K562 (cell line): Measurements from ENCODE around the gene SLC22A3. TPM values are rescaled to one million over a fixed set of nuclear protein-coding genes. Genes with fewer than 3 reads are reported as not detected.
A peak's percentile ranks its signal among the peaks of the same experiment; 100 is the strongest.

ENCODE experiments used
- ATAC-seq: fragments of 200-7000 bp; cut with Tn5 transposase; 3 replicates; pipeline ENCODE4 v1.9.1; 2020; ENCODE audit warnings: moderate library complexity
- BruUV-seq: library from RNA; stranded (reverse); fragments of 400-500 nt; replicated peaks from 2 replicates; lab custom pipeline; 2021; lab: Mats Ljungman, UMichigan
- CTCF ChIA-PET: fragments of 300-600 bp; formaldehyde crosslinking; extraction: SDS; loops from one replicate; lab custom pipeline; 2021; ENCODE audit warnings: low intra/inter-chr PET ratio; lab: Yijun Ruan, JAX
- POLR2A ChIA-PET: fragments of 300-600, 350-650 bp; sonication (Branson Sonifier 250); formaldehyde crosslinking; extraction: SDS; loops from one replicate; lab custom pipeline; 2021; ENCODE audit warnings: antibody characterized with exemption, inconsistent platforms; lab: Yijun Ruan, JAX
- DNase-seq, 4 experiments: peaks; one replicate each; pipeline versions ENCODE4 v3.0.0 to v3.0.0-alpha.2; 2011 to 2018; ENCODE audit warnings: low spot score in 3 of 4, mixed read lengths in 3 of 4; ENCODE audit errors: extremely low read depth in 1 of 4
- FAIRE-seq: peaks from 2 replicates; lab custom pipeline; 2011; peaks lifted over from hg19 to GRCh38; lab: Jason Lieb, UNC
- H2AFZ ChIP-seq: 2 replicates; pipeline ENCODE4 v1.6.0; 2011; ENCODE audit warnings: low read depth, low read length, control low read depth, inconsistent platforms
- H3K27ac ChIP-seq: fragments of 200-600 bp; 3 replicates; pipeline ENCODE4 v1.8.0; 2011; ENCODE audit warnings: low read depth, mild to moderate bottlenecking, control low read depth, inconsistent platforms, low read length, moderate library complexity, mixed read lengths; ENCODE audit errors: extremely low read depth
- H3K27me3 ChIP-seq, 2 experiments: fragments of 300-600 bp in 1 of 2; 2 replicates in 1 of 2; 3 replicates in 1 of 2; pipeline versions ENCODE4 v1.6.0 to v1.8.0; 2011; ENCODE audit warnings: inconsistent platforms in 2 of 2, low read length in 2 of 2, mild to moderate bottlenecking in 1 of 2, mixed read lengths in 1 of 2, moderate library complexity in 1 of 2; ENCODE audit not compliant: control insufficient read depth in 2 of 2, insufficient read depth in 2 of 2
- H3K36me3 ChIP-seq: fragments of 300-600 bp; 3 replicates; pipeline ENCODE4 v1.8.0; 2011; ENCODE audit warnings: mild to moderate bottlenecking, low read length, inconsistent platforms; ENCODE audit not compliant: control insufficient read depth, insufficient read depth
- H3K4me1 ChIP-seq, 2 experiments: fragments of 200-600 bp in 1 of 2; replicated peaks in 1 of 2; 2 replicates in 1 of 2; 3 replicates in 1 of 2; pipeline versions ENCODE4 v1.5.1 to v1.8.0; 2011; ENCODE audit warnings: inconsistent platforms in 2 of 2, low read length in 2 of 2, mild to moderate bottlenecking in 1 of 2, mixed read lengths in 1 of 2, moderate library complexity in 1 of 2; ENCODE audit not compliant: control insufficient read depth in 2 of 2, insufficient read depth in 2 of 2
- H3K4me2 ChIP-seq: 2 replicates; pipeline ENCODE4 v1.6.1; 2011; ENCODE audit warnings: low read length, control low read depth, inconsistent platforms, mixed read lengths; ENCODE audit not compliant: insufficient read depth
- H3K4me3 ChIP-seq: fragments of 200-600 bp; sonication (generic), shearing (Covaris generic); 2 replicates; pipeline ENCODE4 v1.5.1; 2016; ENCODE audit warnings: control low read depth, inconsistent platforms
- H3K79me2 ChIP-seq: fragments of 200-600 bp; 3 replicates; pipeline ENCODE4 v1.8.0; 2011; ENCODE audit warnings: low read length, inconsistent platforms; ENCODE audit not compliant: control insufficient read depth, insufficient read depth
- H3K9ac ChIP-seq, 2 experiments: 2 replicates each; pipeline versions ENCODE4 v1.6.0 to v1.6.1; 2011; ENCODE audit warnings: low read depth in 2 of 2, low read length in 2 of 2, control low read depth in 1 of 2, inconsistent platforms in 1 of 2, mild to moderate bottlenecking in 1 of 2, mixed read lengths in 1 of 2; ENCODE audit not compliant: insufficient read depth in 1 of 2
- H3K9me1 ChIP-seq: one replicate; pipeline ENCODE4 v1.6.0; 2011; ENCODE audit warnings: inconsistent platforms, mild to moderate bottlenecking, low read length, moderate library complexity; ENCODE audit not compliant: control insufficient read depth, insufficient read depth
- H3K9me3 ChIP-seq: replicated peaks from 2 replicates; pipeline ENCODE4 v1.5.1; 2011; ENCODE audit warnings: low read depth, low read length, inconsistent platforms; ENCODE audit not compliant: control insufficient read depth, insufficient read depth
- H4K20me1 ChIP-seq: replicated peaks from 2 replicates; pipeline ENCODE4 v1.6.1; 2011; ENCODE audit warnings: low read length, inconsistent platforms, mixed read lengths; ENCODE audit not compliant: control insufficient read depth, insufficient read depth
- ETV5 ChIP-seq: sonication (generic); formaldehyde crosslinking; IDR thresholded peaks from 2 replicates; pipeline ENCODE4 v1.4.0; 2020; ENCODE audit warnings: low read depth, mild to moderate bottlenecking, missing genetic modification reagents
- HMG20A ChIP-seq: fragments of 450-650 bp; formaldehyde crosslinking; conservative IDR thresholded peaks from 2 replicates; pipeline ENCODE4 v1.4.0; 2020; ENCODE audit warnings: mild to moderate bottlenecking, mixed read lengths
- HOXB6 ChIP-seq: fragments of 250-450 bp; sonication (Bioruptor Pico); IDR thresholded peaks from 2 replicates; pipeline ENCODE4 v1.5.1; 2022; ENCODE audit warnings: mild to moderate bottlenecking, borderline replicate concordance
- ID3 ChIP-seq, 2 experiments: fragments of 250-450 bp in 1 of 2; fragments of 450-650 bp in 1 of 2; sonication (Bioruptor Pico) in 1 of 2; IDR thresholded peaks; 2 replicates each; pipeline versions ENCODE4 v1.6.1 to v1.8.0; 2016 to 2021; ENCODE audit warnings: mild to moderate bottlenecking in 2 of 2, moderate library complexity in 2 of 2, missing compliant biosample characterization in 1 of 2, missing genetic modification characterization in 1 of 2
- ILK ChIP-seq: fragments of 450-650 bp; IDR thresholded peaks from 2 replicates; pipeline ENCODE4 v1.6.1; 2016; ENCODE audit warnings: missing genetic modification characterization, low read depth, mild to moderate bottlenecking, missing compliant biosample characterization, moderate library complexity, borderline replicate concordance
- JUNB ChIP-seq: fragments of 450-650 bp; formaldehyde crosslinking; conservative IDR thresholded peaks from 2 replicates; pipeline ENCODE4 v1.4.0; 2020; ENCODE audit warnings: mild to moderate bottlenecking
- NBN ChIP-seq: fragments of 450-650 bp; IDR thresholded peaks from 2 replicates; pipeline ENCODE4 v1.6.1; 2016; ENCODE audit warnings: low read depth, mild to moderate bottlenecking
- NFE2L1 ChIP-seq: fragments of 450-650 bp; IDR thresholded peaks from 2 replicates; pipeline ENCODE4 v1.6.1; 2016; ENCODE audit warnings: missing genetic modification characterization, low read depth, mild to moderate bottlenecking, missing compliant biosample characterization, moderate library complexity, borderline replicate concordance
- PREB ChIP-seq: sonication (generic); formaldehyde crosslinking; IDR thresholded peaks from 2 replicates; pipeline ENCODE4 v1.8.1; 2023; ENCODE audit warnings: mild to moderate bottlenecking, missing genetic modification reagents
- RFX7 ChIP-seq: fragments of 250-450 bp; sonication (Bioruptor Pico); IDR thresholded peaks from 2 replicates; pipeline ENCODE4 v1.5.1; 2021; ENCODE audit warnings: mild to moderate bottlenecking
- SRF ChIP-seq, 2 experiments: fragments of 250-450, 450-650 bp in 1 of 2; sonication (Bioruptor Pico) in 1 of 2; sonication (generic) in 1 of 2; formaldehyde crosslinking; IDR thresholded peaks; 2 replicates each; pipeline versions ENCODE4 v1.5.0 to v1.5.1; 2020 to 2022; ENCODE audit warnings: mild to moderate bottlenecking in 1 of 2, missing genetic modification reagents in 1 of 2
- THRAP3 ChIP-seq: fragments of 450-650 bp; IDR thresholded peaks from 2 replicates; pipeline ENCODE4 v1.6.1; 2016; ENCODE audit warnings: mild to moderate bottlenecking, inconsistent platforms, borderline replicate concordance
- WHSC1 ChIP-seq: IDR thresholded peaks from one replicate; pipeline ENCODE4 v1.6.1; 2012; ENCODE audit warnings: low read length, control low read depth, inconsistent platforms
- ZNF274 ChIP-seq: IDR thresholded peaks from 2 replicates; pipeline ENCODE4 v1.6.1; 2011; ENCODE audit warnings: low read depth, mild to moderate bottlenecking, low read length, moderate library complexity, borderline replicate concordance
- ZNF3 ChIP-seq: fragments of 250-450 bp; sonication (Bioruptor Pico); IDR thresholded peaks from 2 replicates; pipeline ENCODE4 v1.5.0; 2021; ENCODE audit warnings: mild to moderate bottlenecking, moderate library complexity
- WGBS: fragments of 100-300 bp; shearing (Covaris generic); methylation state at CpG from one replicate; pipeline ENCODE4 v1.1.6; 2016; ENCODE audit warnings: low coverage, mixed read lengths; ENCODE audit not compliant: insufficient coverage; ENCODE audit errors: missing lambda C conversion rate; 5-methylcytosine and 5-hydroxymethylcytosine counted together
- in situ Hi-C: fragments of 300-500 bp; cut with MboI; formaldehyde crosslinking; loops from 4 replicates; pipeline ENCODE4 v1.15.0; 2018; ENCODE audit warnings: inconsistent platforms, mixed read lengths
- intact Hi-C: fragments of 100-400 bp; cut with micrococcal nuclease; formaldehyde crosslinking; loops from 2 replicates; pipeline ENCODE4 v1.14.2; 2022
- polyA plus RNA-seq, 8 experiments: library from polyadenylated mRNA; depleted of rRNA in 4 of 8; stranded (reverse) in 5 of 8; unstranded in 3 of 8; fragments of >200 nt; fragmentation: Nextera tagmentation in 2 of 8; fragmentation: Illumina TruSeq in 1 of 8; extraction: Ambion mirVana in 2 of 8; extraction: Trizol in 1 of 8; gene quantifications; 2 replicates each; pipeline versions ENCODE4 v1.2.1 to v1.2.3, GENCODE V29; 2011 to 2014; ENCODE audit warnings: inconsistent platforms in 1 of 8, missing spikeins in 1 of 8
- total RNA-seq, 7 experiments: library from RNA; depleted of rRNA in 6 of 7; stranded (reverse); fragments of >200 nt in 6 of 7; fragmentation: Illumina TruSeq in 2 of 7; extraction: Trizol in 2 of 7; gene quantifications; 2 replicates each; pipeline versions ENCODE4 v1.2.1 to v1.2.3, GENCODE V29; 2011 to 2021; ENCODE audit warnings: low replicate concordance in 1 of 7

SLC22A3 gene
- total and polyA plus RNA-seq, 9 of the 15 experiments (the other 6 are each of a cell fraction or from before 2014, with no cell fraction given), result not detected

- TF ChIP-seq SRF (CRISPR knock-in tag; IDR thresholded peaks at IDR 0.05) (no peak), ZNF274 (no peak), ETV5 (CRISPR knock-in tag) (no peak), WHSC1 (no peak), NFE2L1 (tag) (no peak), HMG20A (CRISPR knock-in tag) (no peak), JUNB (no peak)
- FAIRE-seq (peak; percentile 29), DNase-seq (no peak), ATAC-seq (no peak)
- CTCF ChIA-PET, result no interaction called here
- Histone ChIP-seq H2AFZ (no peak overlapping the region), H4K20me1 (no peaks in the 10 kb centered on the region), H3K9me1 (no peaks in the 10 kb centered on the region), H3K79me2 (no peaks in the 10 kb centered on the region), H3K4me1 (no peaks in the 10 kb centered on the region), H3K27ac (no peak overlapping the region), H3K27me3 (peaks cover 9 to 23% of the 10 kb centered on the region in 2 experiments), H3K9me3 (no peaks in the 10 kb centered on the region), H3K36me3 (no peaks in the 10 kb centered on the region), H3K4me2 (no peak overlapping the region), H3K9ac (no peak overlapping the region), H3K4me3 (no peak overlapping the region)
- in situ Hi-C loops, result no loop called here
- intact Hi-C loops, result no loop called here
- no TSS peak for BruUV-seq
- POLR2A ChIA-PET, result no interaction called here
Observed at GRCh38 chr6:160424256-160424655, 76.1 kb downstream of the SLC22A3 start.

- in situ Hi-C loops, result no loop called here
- CTCF ChIA-PET, result no interaction called here
- DNase-seq (no peak), ATAC-seq (no peak), FAIRE-seq (no peak)
- no peak overlapping the region for H3K4me2 ChIP-seq
- WGBS, result 0% methylated on average over 3 of the region's 3 CpGs
- intact Hi-C loops, result no loop called here
- H3K9me1 ChIP-seq, result no peaks in the 10 kb centered on the region
- no peaks in the 10 kb centered on the region for H3K79me2 ChIP-seq
- no peaks in the 10 kb centered on the region for H3K36me3 ChIP-seq
- POLR2A ChIA-PET, result no interaction called here
- H3K4me3 ChIP-seq, result no peak overlapping the region
- no peaks in the 10 kb centered on the region for H3K4me1 ChIP-seq
- BruUV-seq, result no TSS peak
- peaks cover 4 to 14% of the 10 kb centered on the region in 2 experiments for H3K27me3 ChIP-seq
- no peaks in the 10 kb centered on the region for H3K9me3 ChIP-seq
- H2AFZ ChIP-seq, result no peak overlapping the region
- H3K27ac ChIP-seq, result no peak overlapping the region
- H4K20me1 ChIP-seq, result no peaks in the 10 kb centered on the region
- H3K9ac ChIP-seq, result no peak overlapping the region
- TF ChIP-seq RFX7 (CRISPR knock-in tag) (no peak), THRAP3 (no peak), ZNF3 (no peak), ILK (tag) (no peak), ID3 (CRISPR knock-in tag; IDR thresholded peaks at IDR 0.05) (no peak), ID3 (tag; IDR thresholded peaks at IDR 0.05) (no peak), HOXB6 (no peak), NBN (no peak), PREB (CRISPR knock-in tag) (no peak), HMG20A (CRISPR knock-in tag) (no peak)
Observed at GRCh38 chr6:160426136-160426535, 78.0 kb downstream of the SLC22A3 start.
